ENCODE measurements around the gene VPS16.
"Not testable (repeated sequence)": the region's sequence is repeated elsewhere in the genome, so short reads cannot be mapped to it uniquely, and the experiment has no call there.

Gene VPS16

GRCh38 chr20:2807929-2808328 is 32.6 kb upstream of the VPS16 start:
- H3K27me3 ChIP-seq (ENCODE audit: control insufficient read depth, insufficient read depth, low read length) = peaks cover 38% of the 10 kb centered on the region
- not testable (repeated sequence) for H3K9me3 ChIP-seq (ENCODE audit: control insufficient read depth, insufficient read depth, low read length); DNase-seq (ENCODE audit: low read depth, low spot score); H3K4me3 ChIP-seq (ENCODE audit: low read length); H3K4me1 ChIP-seq (ENCODE audit: control insufficient read depth, insufficient read depth, low read length); H3K36me3 ChIP-seq (ENCODE audit: control insufficient read depth, insufficient read depth, low read length); H3K27ac ChIP-seq (ENCODE audit: low read length)
- no CpG with 5 or more reads among the region's 9 CpGs for WGBS (ENCODE audit: insufficient coverage, insufficient read length)

GRCh38 chr20:2809690-2810089 is 30.9 kb upstream of the VPS16 start:
- peaks cover 24% of the 10 kb centered on the region for H3K27me3 ChIP-seq (ENCODE audit: control insufficient read depth, insufficient read depth, low read length)

GRCh38 chr20:2812189-2812588 is 28.4 kb upstream of the VPS16 start:
- Histone ChIP-seq H3K36me3 (ENCODE audit: control insufficient read depth, insufficient read depth, low read length) (no peaks in the 10 kb centered on the region), H3K27ac (ENCODE audit: low read length) (no peak overlapping the region), H3K4me3 (ENCODE audit: low read length) (no peak overlapping the region), H3K27me3 (ENCODE audit: control insufficient read depth, insufficient read depth, low read length) (peaks cover 2% of the 10 kb centered on the region; the same call in 1 of the 2 replicates), H3K9me3 (ENCODE audit: control insufficient read depth, insufficient read depth, low read length) (no peaks in the 10 kb centered on the region), H3K4me1 (ENCODE audit: control insufficient read depth, insufficient read depth, low read length) (no peaks in the 10 kb centered on the region)
- DNase-seq (ENCODE audit: low read depth, low spot score) = no peak
- WGBS (ENCODE audit: insufficient coverage, insufficient read length) = no CpG with 5 or more reads among the region's 3 CpGs

More at GRCh38 chr20:2809690-2810089, 30.9 kb upstream of the VPS16 start:
- H3K4me3 ChIP-seq (ENCODE audit: low read length) = no peak overlapping the region
- no peaks in the 10 kb centered on the region for H3K36me3 ChIP-seq (ENCODE audit: control insufficient read depth, insufficient read depth, low read length)
- H3K27ac ChIP-seq (ENCODE audit: low read length) = no peak overlapping the region
- DNase-seq (ENCODE audit: low read depth, low spot score) = no peak
- H3K9me3 ChIP-seq (ENCODE audit: control insufficient read depth, insufficient read depth, low read length) = no peaks in the 10 kb centered on the region
- WGBS (ENCODE audit: insufficient coverage, insufficient read length) = no CpG with 5 or more reads among the region's 10 CpGs
- 0 out of 2 replicates have a peak, but pooled peaks cover 2% of the 10 kb centered on the region for H3K4me1 ChIP-seq (ENCODE audit: control insufficient read depth, insufficient read depth, low read length)

- no CpG with 5 or more reads among the region's 1 CpG for WGBS (ENCODE audit: insufficient coverage, insufficient read length)
- no peak overlapping the region for H3K27ac ChIP-seq (ENCODE audit: low read length)
- H3K9me3 ChIP-seq (ENCODE audit: control insufficient read depth, insufficient read depth, low read length) = no peaks in the 10 kb centered on the region
- no peaks in the 10 kb centered on the region for H3K36me3 ChIP-seq (ENCODE audit: control insufficient read depth, insufficient read depth, low read length)
- no peak overlapping the region for H3K4me3 ChIP-seq (ENCODE audit: low read length)
- H3K27me3 ChIP-seq (ENCODE audit: control insufficient read depth, insufficient read depth, low read length) = no peaks in the 10 kb centered on the region
- H3K4me1 ChIP-seq (ENCODE audit: control insufficient read depth, insufficient read depth, low read length) = no peaks in the 10 kb centered on the region
- no peak for DNase-seq (ENCODE audit: low read depth, low spot score)
Measured at GRCh38 chr20:2814076-2814475, 26.5 kb upstream of the VPS16 start.

GRCh38 chr20:2814587-2815051 is 25.9 kb upstream of the VPS16 start, which contains the start of gene C20orf141:
Gene C20orf141, plus strand, starts transcription at chr20:2814987. Its CDS starts 198 bp downstream, at chr20:2815185.
- H3K27ac ChIP-seq (ENCODE audit: low read length) = no peak within 1 kb of the TSS
- H3K4me1 ChIP-seq (ENCODE audit: control insufficient read depth, insufficient read depth, low read length) = no peaks in the 10 kb centered on the region
- no peak within 1 kb of the TSS for H3K4me3 ChIP-seq (ENCODE audit: low read length)
- no CpG with 5 or more reads among the region's 5 CpGs for WGBS (ENCODE audit: insufficient coverage, insufficient read length)
- H3K36me3 ChIP-seq (ENCODE audit: control insufficient read depth, insufficient read depth, low read length) = no peaks in the 10 kb centered on the region
- no peaks in the 10 kb centered on the region for H3K9me3 ChIP-seq (ENCODE audit: control insufficient read depth, insufficient read depth, low read length)
- no peak for DNase-seq (ENCODE audit: low read depth, low spot score)
- H3K27me3 ChIP-seq (ENCODE audit: control insufficient read depth, insufficient read depth, low read length) = no peaks in the 10 kb centered on the region

GRCh38 chr20:2815242-2815900 is 25.2 kb upstream of the VPS16 start:
- Histone ChIP-seq H3K9me3 (ENCODE audit: control insufficient read depth, insufficient read depth, low read length) (no peaks in the 10 kb centered on the region), H3K4me3 (ENCODE audit: low read length) (no peak overlapping the region), H3K36me3 (ENCODE audit: control insufficient read depth, insufficient read depth, low read length) (no peaks in the 10 kb centered on the region), H3K27ac (ENCODE audit: low read length) (no peak overlapping the region), H3K27me3 (ENCODE audit: control insufficient read depth, insufficient read depth, low read length) (no peaks in the 10 kb centered on the region; the same call in 1 of the 2 replicates), H3K4me1 (ENCODE audit: control insufficient read depth, insufficient read depth, low read length) (0 out of 2 replicates have a peak, but pooled peaks cover 2% of the 10 kb centered on the region)
- no CpG with 5 or more reads among the region's 8 CpGs for whole genome bisulfite sequencing (ENCODE audit: insufficient coverage, insufficient read length)
- DNase-seq (ENCODE audit: low read depth, low spot score) = no peak

GRCh38 chr20:2816030-2816582 is 24.4 kb upstream of the VPS16 start, which contains the start of gene TMEM239:
Gene TMEM239, plus strand, starts transcription at chr20:2816364. Its CDS starts 191 bp downstream, at chr20:2816555.
- Histone ChIP-seq H3K36me3 (ENCODE audit: control insufficient read depth, insufficient read depth, low read length) (no peaks in the 10 kb centered on the region), H3K4me3 (ENCODE audit: low read length) (no peak within 1 kb of the TSS), H3K27me3 (ENCODE audit: control insufficient read depth, insufficient read depth, low read length) (peaks cover 1% of the 10 kb centered on the region; the same call in 1 of the 2 replicates), H3K4me1 (ENCODE audit: control insufficient read depth, insufficient read depth, low read length) (peaks cover 3% of the 10 kb centered on the region; the same call in 1 of the 2 replicates), H3K9me3 (ENCODE audit: control insufficient read depth, insufficient read depth, low read length) (no peaks in the 10 kb centered on the region), H3K27ac (ENCODE audit: low read length) (no peak within 1 kb of the TSS)
- no peak for DNase-seq (ENCODE audit: low read depth, low spot score)
- WGBS (ENCODE audit: insufficient coverage, insufficient read length) = no CpG with 5 or more reads among the region's 10 CpGs

- no peaks in the 10 kb centered on the region for H3K36me3 ChIP-seq (ENCODE audit: control insufficient read depth, insufficient read depth, low read length)
- no CpG with 5 or more reads among the region's 20 CpGs for WGBS (ENCODE audit: insufficient coverage, insufficient read length)
- H3K4me3 ChIP-seq (ENCODE audit: low read length) = no peak overlapping the region
- no peaks in the 10 kb centered on the region for H3K9me3 ChIP-seq (ENCODE audit: control insufficient read depth, insufficient read depth, low read length)
- peaks cover 3% of the 10 kb centered on the region; the same call in 1 of the 2 replicates for H3K4me1 ChIP-seq (ENCODE audit: control insufficient read depth, insufficient read depth, low read length)
- H3K27ac ChIP-seq (ENCODE audit: low read length) = no peak overlapping the region
- H3K27me3 ChIP-seq (ENCODE audit: control insufficient read depth, insufficient read depth, low read length) = peaks cover 1% of the 10 kb centered on the region; the same call in 1 of the 2 replicates
- DNase-seq (ENCODE audit: low read depth, low spot score) = no peak
Measured at GRCh38 chr20:2816583-2817340, 23.8 kb upstream of the VPS16 start.

GRCh38 chr20:2817341-2817726 is 23.2 kb upstream of the VPS16 start:
- no peak overlapping the region for H3K4me3 ChIP-seq (ENCODE audit: low read length)
- peaks cover 3% of the 10 kb centered on the region; the same call in 1 of the 2 replicates for H3K27me3 ChIP-seq (ENCODE audit: control insufficient read depth, insufficient read depth, low read length)
- no peak overlapping the region for H3K27ac ChIP-seq (ENCODE audit: low read length)
- H3K4me1 ChIP-seq (ENCODE audit: control insufficient read depth, insufficient read depth, low read length) = peaks cover 3% of the 10 kb centered on the region
- H3K36me3 ChIP-seq (ENCODE audit: control insufficient read depth, insufficient read depth, low read length) = no peaks in the 10 kb centered on the region
- no peaks in the 10 kb centered on the region for H3K9me3 ChIP-seq (ENCODE audit: control insufficient read depth, insufficient read depth, low read length)
- no peak for DNase-seq (ENCODE audit: low read depth, low spot score)
- no CpG with 5 or more reads among the region's 2 CpGs for WGBS (ENCODE audit: insufficient coverage, insufficient read length)

GRCh38 chr20:2817891-2818595 is 22.5 kb upstream of the VPS16 start:
- no peak for DNase-seq (ENCODE audit: low read depth, low spot score)
- Histone ChIP-seq H3K27me3 (ENCODE audit: control insufficient read depth, insufficient read depth, low read length) (peaks cover 3% of the 10 kb centered on the region; the same call in 1 of the 2 replicates), H3K4me1 (ENCODE audit: control insufficient read depth, insufficient read depth, low read length) (peaks cover 3% of the 10 kb centered on the region), H3K4me3 (ENCODE audit: low read length) (no peak overlapping the region), H3K9me3 (ENCODE audit: control insufficient read depth, insufficient read depth, low read length) (no peaks in the 10 kb centered on the region), H3K27ac (ENCODE audit: low read length) (no peak overlapping the region), H3K36me3 (ENCODE audit: control insufficient read depth, insufficient read depth, low read length) (no peaks in the 10 kb centered on the region)
- no CpG with 5 or more reads among the region's 7 CpGs for WGBS (ENCODE audit: insufficient coverage, insufficient read length)

All from iPS DF 6.9 (cell line).